H1 (cell line): ENCODE results near the gene HRH2. TPM values are rescaled to one million over a fixed set of nuclear protein-coding genes. Genes with fewer than 3 reads are reported as not detected.

Experiments used
- CTCF ChIA-PET: fragments of 300-600 bp; sonication (Branson Sonifier 250); formaldehyde crosslinking; loops from one replicate; lab custom pipeline; 2021; ENCODE audit not compliant: partially characterized antibody; lab: Charles Lee
- POLR2A ChIA-PET: fragments of 300-600 bp; sonication (Branson Sonifier 250); formaldehyde crosslinking; loops from one replicate; lab custom pipeline; 2021; ENCODE audit warnings: inconsistent platforms; ENCODE audit not compliant: partially characterized antibody; lab: Charles Lee
- DNase-seq, 2 experiments: peaks; one replicate each; pipeline versions ENCODE4 v3.0.0 to v3.0.0-alpha.2; 2010 to 2022; ENCODE audit warnings: low spot score in 2 of 2, low read depth in 1 of 2, mixed read lengths in 1 of 2
- FAIRE-seq: peaks from 2 replicates; lab custom pipeline; 2011; peaks lifted over from hg19 to GRCh38; lab: Jason Lieb, UNC
- H2AFZ ChIP-seq: 2 replicates; pipeline ENCODE4 v1.8.1; 2012; ENCODE audit warnings: low read length, inconsistent platforms
- H2AK5ac ChIP-seq: 2 replicates; pipeline ENCODE4 v1.6.1; 2013; ENCODE audit warnings: low read depth, low read length
- H2BK120ac ChIP-seq: replicated peaks from 2 replicates; pipeline ENCODE3; 2013; ENCODE audit warnings: low read depth, low read length, inconsistent platforms
- H2BK12ac ChIP-seq: 2 replicates; pipeline ENCODE4 v1.6.1; 2013; ENCODE audit warnings: low read depth, low read length
- H2BK15ac ChIP-seq: 2 replicates; pipeline ENCODE4 v1.6.1; 2013; ENCODE audit warnings: low read length
- H2BK20ac ChIP-seq: 2 replicates; pipeline ENCODE4 v1.6.1; 2013; ENCODE audit warnings: low read length
- H2BK5ac ChIP-seq: 2 replicates; pipeline ENCODE4 v1.6.1; 2013; ENCODE audit warnings: low read depth, low read length
- H3K14ac ChIP-seq: 2 replicates; pipeline ENCODE4 v1.6.1; 2013; ENCODE audit warnings: inconsistent platforms; ENCODE audit not compliant: insufficient read length
- H3K18ac ChIP-seq: 2 replicates; pipeline ENCODE4 v1.6.1; 2013; ENCODE audit warnings: low read length; ENCODE audit errors: extremely low read depth
- H3K23ac ChIP-seq: 2 replicates; pipeline ENCODE4 v1.6.1; 2013; ENCODE audit warnings: inconsistent platforms; ENCODE audit not compliant: insufficient read length
- H3K23me2 ChIP-seq: 2 replicates; pipeline ENCODE4 v1.6.1; 2013; ENCODE audit warnings: low read depth, low read length
- H3K27ac ChIP-seq: 2 replicates; pipeline ENCODE4 v1.6.1; 2011; ENCODE audit warnings: low read depth, low read length, inconsistent platforms
- H3K27me3 ChIP-seq, 4 experiments: replicated peaks in 1 of 4; 1 replicate in 1 of 4; 2 replicates in 3 of 4; pipeline versions ENCODE4 v1.6.1 to v1.8.1; 2011 to 2013; ENCODE audit warnings: low read length in 3 of 4, mild to moderate bottlenecking in 3 of 4, inconsistent platforms in 2 of 4, mixed read lengths in 2 of 4, moderate library complexity in 1 of 4; ENCODE audit not compliant: control insufficient read depth in 3 of 4, insufficient read depth in 3 of 4; ENCODE audit errors: extremely low read depth in 1 of 4
- H3K36me3 ChIP-seq, 4 experiments: 2 replicates each; pipeline versions ENCODE4 v1.6.1 to v1.8.1; 2011 to 2013; ENCODE audit warnings: mild to moderate bottlenecking in 4 of 4, low read length in 3 of 4, moderate library complexity in 2 of 4, control low read depth in 1 of 4, inconsistent platforms in 1 of 4; ENCODE audit not compliant: insufficient read depth in 4 of 4, control insufficient read depth in 2 of 4
- H3K4ac ChIP-seq: replicated peaks from 2 replicates; pipeline ENCODE3; 2013; ENCODE audit warnings: low read length, low read depth, mixed read lengths, inconsistent platforms; ENCODE audit not compliant: insufficient read length
- H3K4me1 ChIP-seq, 4 experiments: replicated peaks in 1 of 4; 1 replicate in 1 of 4; 2 replicates in 3 of 4; pipeline versions ENCODE4 v1.6.1 to v1.8.1; 2011 to 2013; ENCODE audit warnings: low read length in 3 of 4, inconsistent platforms in 2 of 4, mixed read lengths in 1 of 4; ENCODE audit not compliant: insufficient read depth in 4 of 4, control insufficient read depth in 3 of 4
- H3K4me2 ChIP-seq, 2 experiments: 2 replicates each; pipeline versions ENCODE4 v1.6.1 to v1.8.1; 2011 to 2013; ENCODE audit warnings: low read depth in 2 of 2, low read length in 2 of 2, control low read depth in 1 of 2, inconsistent platforms in 1 of 2, mild to moderate bottlenecking in 1 of 2; ENCODE audit not compliant: insufficient read depth in 1 of 2
- H3K4me3 ChIP-seq, 4 experiments: fragments of 200-600, 300-600 bp in 1 of 4; sonication (generic), shearing (Covaris generic), sonication (Bioruptor Twin) in 1 of 4; 2 replicates each; pipeline versions ENCODE4 v1.5.1 to v1.8.1; 2011 to 2016; ENCODE audit warnings: low read length in 4 of 4, low read depth in 3 of 4, control low read depth in 2 of 4, inconsistent platforms in 2 of 4, mild to moderate bottlenecking in 2 of 4, mixed read lengths in 1 of 4, moderate library complexity in 1 of 4; ENCODE audit not compliant: insufficient read depth in 2 of 4; ENCODE audit errors: extremely low read depth in 1 of 4
- H3K56ac ChIP-seq: replicated peaks from 2 replicates; pipeline ENCODE3; 2013; ENCODE audit warnings: low read depth, mild to moderate bottlenecking, mixed read lengths, low read length, inconsistent platforms; ENCODE audit not compliant: insufficient read length
- H3K79me1 ChIP-seq: 2 replicates; pipeline ENCODE4 v1.6.1; 2013; ENCODE audit warnings: low read depth, low read length, control low read depth
- H3K79me2 ChIP-seq, 2 experiments: 2 replicates each; pipeline versions ENCODE4 v1.6.1 to v1.8.1; 2012 to 2013; ENCODE audit warnings: low read length in 2 of 2, mild to moderate bottlenecking in 2 of 2, inconsistent platforms in 1 of 2; ENCODE audit not compliant: insufficient read depth in 2 of 2, control insufficient read depth in 1 of 2
- H3K9ac ChIP-seq, 4 experiments: replicated peaks in 1 of 4; 1 replicate in 1 of 4; 2 replicates in 3 of 4; pipeline versions ENCODE4 v1.6.1 to v1.8.1; 2011 to 2013; ENCODE audit warnings: low read depth in 3 of 4, low read length in 3 of 4, control low read depth in 2 of 4, mild to moderate bottlenecking in 2 of 4, moderate library complexity in 2 of 4, inconsistent platforms in 1 of 4; ENCODE audit errors: extremely low read depth in 1 of 4
- H3K9me3 ChIP-seq, 2 experiments: 2 replicates each; pipeline versions ENCODE4 v1.6.1 to v1.8.1; 2012 to 2013; ENCODE audit warnings: mild to moderate bottlenecking in 2 of 2, moderate library complexity in 2 of 2, control low read depth in 1 of 2, inconsistent platforms in 1 of 2, low read depth in 1 of 2, low read length in 1 of 2, mixed read lengths in 1 of 2; ENCODE audit not compliant: insufficient read depth in 2 of 2
- H4K20me1 ChIP-seq, 2 experiments: replicated peaks in 1 of 2; 2 replicates each; pipeline versions ENCODE3 to v1.8.1; 2011 to 2013; ENCODE audit warnings: inconsistent platforms in 2 of 2, low read length in 2 of 2, mild to moderate bottlenecking in 1 of 2; ENCODE audit not compliant: insufficient read depth in 2 of 2, control insufficient read depth in 1 of 2
- H4K5ac ChIP-seq: 2 replicates; pipeline ENCODE4 v1.6.1; 2013; ENCODE audit warnings: low read length, low read depth, mixed read lengths, inconsistent platforms; ENCODE audit not compliant: insufficient read length
- H4K8ac ChIP-seq: 2 replicates; pipeline ENCODE4 v1.8.0; 2013; ENCODE audit warnings: mild to moderate bottlenecking, moderate library complexity, low read length, inconsistent platforms; ENCODE audit not compliant: insufficient read depth; ENCODE audit errors: extremely low read depth
- H4K91ac ChIP-seq: replicated peaks from 2 replicates; pipeline ENCODE3; 2013; ENCODE audit warnings: low read length, mixed read lengths, inconsistent platforms; ENCODE audit not compliant: insufficient read length
- CEBPB ChIP-seq: IDR thresholded peaks from 2 replicates; pipeline ENCODE4 v1.6.1; 2012; ENCODE audit warnings: low read depth, low read length
- HDAC2 ChIP-seq, 2 experiments: fragments of 300-600 bp in 1 of 2; sonication (generic) in 1 of 2; IDR thresholded peaks; 2 replicates each; pipeline ENCODE4 v1.6.1; 2011 to 2012; ENCODE audit warnings: low read depth in 2 of 2, low read length in 2 of 2, mild to moderate bottlenecking in 2 of 2, moderate library complexity in 2 of 2, borderline replicate concordance in 1 of 2, inconsistent platforms in 1 of 2
- NRF1 ChIP-seq: IDR thresholded peaks from 2 replicates; pipeline ENCODE4 v1.6.1; 2011; ENCODE audit warnings: mild to moderate bottlenecking, low read depth, low read length, improper control_type of control experiment
- POLR2A ChIP-seq, 2 experiments: IDR thresholded peaks; 1 replicate in 1 of 2; 2 replicates in 1 of 2; pipeline ENCODE4 v1.6.1; 2011; ENCODE audit warnings: low read depth in 2 of 2, low read length in 2 of 2, mild to moderate bottlenecking in 2 of 2; ENCODE audit errors: control extremely low read depth in 1 of 2
- POLR2AphosphoS5 ChIP-seq: IDR thresholded peaks from 2 replicates; pipeline ENCODE4 v1.6.1; 2011; ENCODE audit warnings: low read depth, low read length
- RAD21 ChIP-seq, 2 experiments: IDR thresholded peaks in 1 of 2; conservative IDR thresholded peaks in 1 of 2; 2 replicates each; pipeline ENCODE4 v1.6.1; 2011; ENCODE audit warnings: low read depth in 2 of 2, low read length in 2 of 2, improper control_type of control experiment in 1 of 2, inconsistent platforms in 1 of 2, mild to moderate bottlenecking in 1 of 2, moderate library complexity in 1 of 2
- TBP ChIP-seq: IDR thresholded peaks from 2 replicates; pipeline ENCODE4 v1.6.1; 2011; ENCODE audit warnings: low read depth, low read length, improper control_type of control experiment
- TCF12 ChIP-seq: IDR thresholded peaks from 2 replicates; pipeline ENCODE4 v1.6.1; 2011; ENCODE audit warnings: low read depth, mild to moderate bottlenecking, low read length
- USF2 ChIP-seq: IDR thresholded peaks from 2 replicates; pipeline ENCODE4 v1.6.1; 2011; ENCODE audit warnings: low read length, improper control_type of control experiment
- WGBS, 2 experiments: shearing (Covaris generic) in 1 of 2; methylation state at CpG; one replicate each; pipeline versions ENCODE4 v1.1.6 to v1.1.7; 2013 to 2015; ENCODE audit warnings: low lambda C conversion rate in 2 of 2, mixed read lengths in 2 of 2, inconsistent platforms in 1 of 2, low coverage in 1 of 2, missing lambda C conversion rate in 1 of 2; ENCODE audit not compliant: insufficient replicate concordance in 2 of 2, insufficient coverage in 1 of 2, insufficient read length in 1 of 2; ENCODE audit errors: extremely low coverage in 1 of 2, missing lambda C conversion rate in 1 of 2; 5-methylcytosine and 5-hydroxymethylcytosine counted together
- polyA plus RNA-seq, 7 experiments: library from polyadenylated mRNA; depleted of rRNA in 3 of 7; stranded (reverse) in 5 of 7; unstranded in 2 of 7; fragments of >200 nt in 5 of 7; fragments of 200-250 nt in 2 of 7; gene quantifications; 1 replicate in 5 of 7; 2 replicates in 1 of 7; 4 replicates in 1 of 7; pipeline versions ENCODE4 v1.2.1 to v1.2.3, GENCODE V29; 2011 to 2013; ENCODE audit warnings: missing spikeins in 2 of 7, mixed read lengths in 2 of 7
- total RNA-seq: library from RNA; stranded (reverse); fragmentation: NEBNext Ultra II Directional; extraction: Animal tissue kit (Norgen Biotek cat#: 25700); gene quantifications from 2 replicates; pipeline ENCODE4 v1.2.1, GENCODE V29; 2021

Gene HRH2
- total and polyA plus RNA-seq, 2 of the 8 experiments (the other 6 are each of a cell fraction or from before 2014, with no cell fraction given) = 7.8 to 8.1 TPM

- no peaks in the 10 kb centered on the region for H3K23me2 ChIP-seq
- no peak overlapping the region for H3K14ac ChIP-seq
- H4K5ac ChIP-seq = no peak overlapping the region
- no peak overlapping the region for H4K91ac ChIP-seq
- H3K27me3 ChIP-seq = no peaks in the 10 kb centered on the region
- H3K56ac ChIP-seq = no peak overlapping the region
- peaks cover 0 to 2% of the 10 kb centered on the region in 2 experiments for H4K20me1 ChIP-seq
- no peaks in the 10 kb centered on the region; a peak in 1 of 7 replicates for H3K4me1 ChIP-seq
- H3K4me2 ChIP-seq = no peak overlapping the region
- H4K8ac ChIP-seq = no peak overlapping the region
- H3K79me2 ChIP-seq = no peaks in the 10 kb centered on the region
- H3K36me3 ChIP-seq = no peaks in the 10 kb centered on the region
- H2BK5ac ChIP-seq = no peak overlapping the region
- H3K79me1 ChIP-seq = no peaks in the 10 kb centered on the region; the same call in 1 of the 2 replicates
- no peak overlapping the region for H2AFZ ChIP-seq
- CTCF ChIA-PET = interaction anchor here (0.8 to 1.7 kb wide), 7 partner anchors 10 to 141 kb away, joined by 3 to 5 read pairs (median 4); no protein-coding TSS in a partner anchor
- no peak overlapping the region for H2BK20ac ChIP-seq
- H3K4me3 ChIP-seq = no peak overlapping the region
- no peak overlapping the region for H2BK12ac ChIP-seq
- H2BK15ac ChIP-seq = no peak overlapping the region
- POLR2A ChIA-PET = no interaction called here
- H3K27ac ChIP-seq = no peak overlapping the region
- no peak overlapping the region for H3K23ac ChIP-seq
- no peak overlapping the region for H3K9ac ChIP-seq
- FAIRE-seq (no peak), DNase-seq (no peak)
- no peak overlapping the region for H3K4ac ChIP-seq
- H3K18ac ChIP-seq = no peak overlapping the region
- 87% methylated on average over 5 of the region's 5 CpGs; no CpG with 5 or more reads in 1 of the 2 experiments for WGBS, 2 experiments
- no peak overlapping the region for H2AK5ac ChIP-seq
- no peaks in the 10 kb centered on the region for H3K9me3 ChIP-seq
- no peak overlapping the region for H2BK120ac ChIP-seq
- TF ChIP-seq TBP (no peak), USF2 (no peak), NRF1 (no peak), HDAC2 (IDR thresholded peaks at IDR 0.05; ENCODE audit: borderline replicate concordance in 1 of 2, low read depth in 2 of 2, low read length in 2 of 2) (no peak), RAD21 (IDR thresholded peaks at IDR 0.05 in 1 of 2, conservative IDR thresholded peaks at IDR 0.05 in 1 of 2; ENCODE audit: low read depth in 2 of 2, low read length in 2 of 2) (no peak), CEBPB (no peak), POLR2AphosphoS5 (no peak), TCF12 (no peak), POLR2A (IDR thresholded peaks at IDR 0.05; ENCODE audit: control extremely low read depth in 1 of 2, low read depth in 2 of 2, low read length in 2 of 2) (no peak)
Observed at GRCh38 chr5:175674731-175675346, 17.0 kb downstream of the HRH2 start.
